Glomerular visceral epithelial cell (primary cell): ENCODE results near the gene TFF1.

Experiments used
- DNase-seq: peaks from one replicate; pipeline ENCODE4 v3.0.0-alpha.2; 2016; ENCODE audit errors: extremely low spot score

TFF1 gene

GRCh38 chr21:42362700-42363099 lies 3.6 kb downstream of the TFF1 start:
- no peak for DNase-seq

GRCh38 chr21:42362198-42362597 lies 4.1 kb downstream of the TFF1 start:
- DNase-seq = no peak

- no peak for DNase-seq
These were observed 5.0 kb downstream of the TFF1 start for GRCh38 chr21:42361286-42361685.

- DNase-seq = no peak
These were observed 6.0 kb downstream of the TFF1 start for GRCh38 chr21:42360317-42360716.

- no peak for DNase-seq
These were observed 7.4 kb downstream of the TFF1 start for GRCh38 chr21:42358937-42359336.

- no peak for DNase-seq
These were observed 8.1 kb downstream of the TFF1 start for GRCh38 chr21:42358261-42358660.

GRCh38 chr21:42357307-42357706 lies 9.0 kb downstream of the TFF1 start:
- DNase-seq = no peak

- no peak for DNase-seq
These were observed 9.7 kb downstream of the TFF1 start for GRCh38 chr21:42356650-42357049.

- no peak for DNase-seq
These were observed 10.3 kb downstream of the TFF1 start for GRCh38 chr21:42356046-42356445.

GRCh38 chr21:42353623-42354022 lies 12.7 kb downstream of the TFF1 start:
- DNase-seq = no peak

- DNase-seq = no peak
These were observed 13.8 kb downstream of the TFF1 start for GRCh38 chr21:42352441-42353095.

GRCh38 chr21:42351626-42352440 lies 14.5 kb downstream of the TFF1 start:
- no peak for DNase-seq

GRCh38 chr21:42350927-42351426 lies 15.4 kb downstream of the TFF1 start, which contains the start of gene TFF2:
Gene TFF2 (minus strand): TSS chr21:42350994. CDS start chr21:42350957, 37 bp downstream.
- peak; percentile 24 for DNase-seq

- no peak for DNase-seq
These were observed 15.9 kb downstream of the TFF1 start for GRCh38 chr21:42350318-42350910.

GRCh38 chr21:42349420-42350317 lies 16.7 kb downstream of the TFF1 start:
- no peak for DNase-seq

- no peak for DNase-seq
These were observed 17.6 kb downstream of the TFF1 start for GRCh38 chr21:42348762-42349161.

GRCh38 chr21:42347601-42348327 lies 18.6 kb downstream of the TFF1 start:
- no peak for DNase-seq

- DNase-seq = no peak
These were observed 19.3 kb downstream of the TFF1 start for GRCh38 chr21:42346866-42347600.

GRCh38 chr21:42346441-42346840 lies 19.9 kb downstream of the TFF1 start:
- DNase-seq = no peak

- DNase-seq = no peak
These were observed 21.7 kb downstream of the TFF1 start for GRCh38 chr21:42344631-42345030.
